ENCODE results near the gene SETDB2. TPM values are rescaled to one million over a fixed set of nuclear protein-coding genes. Genes with fewer than 3 reads are reported as not detected.

SETDB2 gene
- total RNA-seq (24.4 TPM), polyA plus RNA-seq (10 to 100 TPM; 11.0 to 23.0 (median 14.8) TPM)

- Mint-ChIP-seq H3K27ac (peak within 1 kb of the TSS; percentile 95 to 100 (median 100)), H3K4me3 (peak within 1 kb of the TSS; percentile 92 to 99 (median 95)), H3K27me3 (peaks cover 4% of the 10 kb centered on the region), H3K9me3 (peaks cover 0 to 3% (median 0%) of the 10 kb centered on the region in 7 donors), H3K36me3 (peaks cover 3% of the 10 kb centered on the region), H3K4me1 (peaks cover 9 to 56% (median 32%) of the 10 kb centered on the region in 4 donors)
- DNase-seq (peak; percentile 98 to 100 (median 100)), ATAC-seq (ENCODE audit: low read depth in 2 of 2) (peak; percentile 92 to 95)
- no peaks in the 10 kb centered on the region for H3K9me3 ChIP-seq (ENCODE audit: control insufficient read depth in 2 of 2, low read length in 2 of 2)
- peak within 1 kb of the TSS; percentile 93 for H3K4me3 ChIP-seq (ENCODE audit: low read depth, low read length)
- H3K27ac ChIP-seq (ENCODE audit: insufficient read depth, low read length, poor library complexity, severe bottlenecking): peak within 1 kb of the TSS; percentile 96
- H3K36me3 ChIP-seq (ENCODE audit: control insufficient read depth, insufficient read depth, low read length): no peaks in the 10 kb centered on the region
- no peaks in the 10 kb centered on the region for H3K27me3 ChIP-seq (ENCODE audit: control insufficient read depth, insufficient read depth, low read length)
- peaks cover 41% of the 10 kb centered on the region for H3K4me1 ChIP-seq (ENCODE audit: control insufficient read depth, insufficient read depth, low read length, poor library complexity, severe bottlenecking)
Measured at GRCh38 chr13:49443704-49444523, at the start of gene SETDB2, which contains the start of gene CAB39L. Gene SETDB2 (plus strand): TSS chr13:49444274. CDS start chr13:49451894, 7,620 bp downstream. Gene CAB39L (minus strand): TSS chr13:49444064. CDS start chr13:49382910, 61,154 bp downstream.

DNA sequence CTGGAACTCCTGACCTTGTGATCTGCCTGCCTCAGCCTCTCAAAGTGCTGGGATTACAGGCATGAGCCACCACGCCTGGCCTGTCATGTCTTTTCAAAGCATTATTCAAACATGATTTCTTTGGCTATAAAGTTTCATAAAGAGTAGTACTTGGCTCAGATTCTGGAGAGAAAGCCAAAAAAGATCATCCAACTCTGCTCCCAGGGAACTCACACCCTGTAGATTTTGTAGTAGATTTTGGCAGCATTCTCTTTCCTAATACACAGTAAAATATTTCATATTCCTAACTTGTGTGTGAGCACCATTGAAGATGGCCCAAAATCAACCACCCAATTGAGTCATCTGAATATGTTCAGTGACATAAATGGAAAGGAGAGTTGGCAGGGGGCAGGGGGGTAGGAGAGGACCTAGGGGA lies 48.6 kb upstream of the SETDB2 start:
- Histone ChIP-seq H3K4me3 (ENCODE audit: low read depth, low read length) (no peak overlapping the region), H3K4me1 (ENCODE audit: control insufficient read depth, insufficient read depth, low read length, poor library complexity, severe bottlenecking) (no peaks in the 10 kb centered on the region), H3K36me3 (ENCODE audit: control insufficient read depth, insufficient read depth, low read length) (no peaks in the 10 kb centered on the region), H3K9me3 (ENCODE audit: control insufficient read depth in 2 of 2, low read length in 2 of 2) (no peaks in the 10 kb centered on the region), H3K27me3 (ENCODE audit: control insufficient read depth, insufficient read depth, low read length) (no peaks in the 10 kb centered on the region), H3K27ac (ENCODE audit: insufficient read depth, low read length, poor library complexity, severe bottlenecking) (no peak overlapping the region)
- no peaks in the 10 kb centered on the region for H3K4me1 Mint-ChIP-seq
- peaks cover 0 to 2% (median 0%) of the 10 kb centered on the region in 7 donors for H3K9me3 Mint-ChIP-seq
- H3K36me3 Mint-ChIP-seq: peaks cover 3% of the 10 kb centered on the region
- DNase-seq: no peak
- no peaks in the 10 kb centered on the region for H3K27me3 Mint-ChIP-seq
- no peak overlapping the region for H3K27ac Mint-ChIP-seq
- no peak overlapping the region for H3K4me3 Mint-ChIP-seq
- ATAC-seq (ENCODE audit: low read depth in 2 of 2): no peak

DNA sequence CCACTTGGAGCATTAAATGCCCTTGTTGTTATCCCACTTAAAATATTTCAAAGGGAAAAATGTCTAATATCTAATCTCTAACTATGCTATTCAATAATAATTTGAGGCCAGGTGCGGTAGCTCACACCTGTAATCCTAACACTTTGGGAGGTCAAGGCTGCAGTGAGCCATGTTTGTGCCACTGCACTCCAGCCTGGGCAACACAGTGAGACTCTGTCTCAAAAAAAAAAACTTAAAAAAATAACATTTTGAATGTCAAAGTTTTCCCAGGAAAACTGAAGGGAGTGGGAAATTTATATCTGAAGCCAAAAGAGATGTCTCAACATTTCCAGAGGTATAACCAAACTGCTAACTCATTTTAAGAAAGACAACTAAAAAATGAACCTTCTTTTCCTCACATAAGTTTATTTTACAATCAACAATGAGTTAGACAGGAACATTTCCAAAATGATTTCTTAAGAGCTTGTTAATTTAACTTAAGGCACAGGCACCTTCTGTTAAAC lies 48.1 kb upstream of the SETDB2 start:
- ATAC-seq (ENCODE audit: low read depth in 2 of 2): no peak

GRCh38 chr13:49399801-49400472 lies 44.1 kb upstream of the SETDB2 start:
- H3K4me1 Mint-ChIP-seq: no peaks in the 10 kb centered on the region
- no peaks in the 10 kb centered on the region for H3K27me3 ChIP-seq (ENCODE audit: control insufficient read depth, insufficient read depth, low read length)
- ATAC-seq (ENCODE audit: low read depth in 2 of 2): no peak

More for the DNA sequence above, 48.1 kb upstream of the SETDB2 start:
- no peak for DNase-seq
- no peaks in the 10 kb centered on the region for H3K9me3 ChIP-seq (ENCODE audit: control insufficient read depth in 2 of 2, low read length in 2 of 2)
- peaks cover 0 to 1% (median 0%) of the 10 kb centered on the region in 7 donors for H3K9me3 Mint-ChIP-seq
- H3K4me3 Mint-ChIP-seq: no peak overlapping the region
- no peaks in the 10 kb centered on the region for H3K36me3 ChIP-seq (ENCODE audit: control insufficient read depth, insufficient read depth, low read length)
- H3K4me1 ChIP-seq (ENCODE audit: control insufficient read depth, insufficient read depth, low read length, poor library complexity, severe bottlenecking): no peaks in the 10 kb centered on the region
- no peaks in the 10 kb centered on the region for H3K4me1 Mint-ChIP-seq
- H3K27me3 Mint-ChIP-seq: no peaks in the 10 kb centered on the region
- no peak overlapping the region for H3K27ac Mint-ChIP-seq
- peaks cover 3% of the 10 kb centered on the region for H3K36me3 Mint-ChIP-seq
- no peak overlapping the region for H3K27ac ChIP-seq (ENCODE audit: insufficient read depth, low read length, poor library complexity, severe bottlenecking)
- H3K4me3 ChIP-seq (ENCODE audit: low read depth, low read length): no peak overlapping the region
- no peaks in the 10 kb centered on the region for H3K27me3 ChIP-seq (ENCODE audit: control insufficient read depth, insufficient read depth, low read length)

DNA sequence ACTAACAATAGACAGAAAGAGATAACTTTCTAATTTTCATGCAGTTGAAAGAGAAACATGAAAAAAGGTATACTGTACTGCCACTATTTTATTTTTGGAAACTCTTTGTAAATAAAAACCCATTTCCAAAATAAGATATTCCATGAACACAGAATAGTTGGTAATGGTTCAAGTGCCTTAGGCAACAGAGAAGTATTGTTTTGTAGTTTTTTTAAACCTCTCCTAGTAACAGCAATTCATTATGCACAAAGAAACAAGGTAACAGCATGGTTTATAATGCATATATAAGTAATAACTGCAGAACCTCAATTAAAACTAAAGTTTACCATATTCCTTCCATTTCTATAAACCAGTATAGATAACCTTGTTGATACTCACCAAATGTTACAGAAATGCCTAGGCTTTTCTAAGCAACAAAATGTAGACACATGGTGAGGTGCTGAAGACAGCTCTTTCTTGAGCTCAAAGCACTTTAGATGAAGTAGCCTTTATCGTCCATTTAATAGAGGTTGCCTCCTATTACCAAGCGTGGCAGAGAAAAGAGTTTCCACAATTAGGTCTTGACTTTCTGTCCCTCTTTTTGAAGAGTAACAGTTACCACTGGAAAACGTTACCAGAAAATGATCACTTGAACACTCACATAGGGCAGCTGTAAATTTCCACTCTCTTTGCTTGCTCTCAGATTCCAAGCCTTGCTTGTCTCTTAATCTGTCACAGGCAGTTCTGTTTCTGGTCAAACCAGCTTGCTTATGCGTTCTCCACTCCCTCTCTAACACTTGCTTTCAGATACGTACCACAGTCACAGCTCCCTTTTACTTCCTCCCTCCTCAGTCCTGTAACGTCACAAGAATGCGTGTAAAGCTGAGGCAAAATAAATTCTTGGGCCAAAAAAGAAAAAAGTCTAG lies 43.1 kb upstream of the SETDB2 start:
- no peaks in the 10 kb centered on the region for H3K27me3 Mint-ChIP-seq
- no peak overlapping the region for H3K27ac ChIP-seq (ENCODE audit: insufficient read depth, low read length, poor library complexity, severe bottlenecking)
- H3K9me3 Mint-ChIP-seq: peaks cover 0 to 27% (median 13%) of the 10 kb centered on the region in 7 donors
- peaks cover 7 to 18% of the 10 kb centered on the region in 2 experiments for H3K9me3 ChIP-seq (ENCODE audit: control insufficient read depth in 2 of 2, low read length in 2 of 2)
- H3K4me3 ChIP-seq (ENCODE audit: low read depth, low read length): no peak overlapping the region
- H3K27ac Mint-ChIP-seq: no peak overlapping the region
- no peaks in the 10 kb centered on the region for H3K36me3 ChIP-seq (ENCODE audit: control insufficient read depth, insufficient read depth, low read length)
- ATAC-seq (ENCODE audit: low read depth in 2 of 2): no peak
- peaks cover 5% of the 10 kb centered on the region for H3K36me3 Mint-ChIP-seq
- no peak for DNase-seq
- no peaks in the 10 kb centered on the region for H3K4me1 Mint-ChIP-seq
- no peaks in the 10 kb centered on the region for H3K4me1 ChIP-seq (ENCODE audit: control insufficient read depth, insufficient read depth, low read length, poor library complexity, severe bottlenecking)
- no peaks in the 10 kb centered on the region for H3K27me3 ChIP-seq (ENCODE audit: control insufficient read depth, insufficient read depth, low read length)
- no peak overlapping the region for H3K4me3 Mint-ChIP-seq

More at GRCh38 chr13:49399801-49400472, 44.1 kb upstream of the SETDB2 start:
- Mint-ChIP-seq H3K27ac (no peak overlapping the region), H3K27me3 (no peaks in the 10 kb centered on the region), H3K9me3 (peaks cover 0 to 17% (median 10%) of the 10 kb centered on the region in 7 donors), H3K4me3 (no peak overlapping the region), H3K36me3 (peaks cover 2% of the 10 kb centered on the region)
- Histone ChIP-seq H3K9me3 (ENCODE audit: control insufficient read depth in 2 of 2, low read length in 2 of 2) (peaks cover 6 to 12% of the 10 kb centered on the region in 2 experiments), H3K4me1 (ENCODE audit: control insufficient read depth, insufficient read depth, low read length, poor library complexity, severe bottlenecking) (no peaks in the 10 kb centered on the region), H3K4me3 (ENCODE audit: low read depth, low read length) (no peak overlapping the region), H3K27ac (ENCODE audit: insufficient read depth, low read length, poor library complexity, severe bottlenecking) (no peak overlapping the region), H3K36me3 (ENCODE audit: control insufficient read depth, insufficient read depth, low read length) (no peaks in the 10 kb centered on the region)
- no peak for DNase-seq

GRCh38 chr13:49403996-49404702 lies 39.9 kb upstream of the SETDB2 start:
- Mint-ChIP-seq H3K27ac (no peak overlapping the region), H3K36me3 (peaks cover 8% of the 10 kb centered on the region), H3K9me3 (peaks cover 0 to 27% (median 14%) of the 10 kb centered on the region in 7 donors), H3K4me3 (no peak overlapping the region), H3K4me1 (peaks cover 0 to 3% (median under 1%) of the 10 kb centered on the region in 4 donors), H3K27me3 (no peaks in the 10 kb centered on the region)
- Histone ChIP-seq H3K36me3 (ENCODE audit: control insufficient read depth, insufficient read depth, low read length) (no peaks in the 10 kb centered on the region), H3K4me1 (ENCODE audit: control insufficient read depth, insufficient read depth, low read length, poor library complexity, severe bottlenecking) (no peaks in the 10 kb centered on the region), H3K4me3 (ENCODE audit: low read depth, low read length) (no peak overlapping the region), H3K27me3 (ENCODE audit: control insufficient read depth, insufficient read depth, low read length) (no peaks in the 10 kb centered on the region), H3K9me3 (ENCODE audit: control insufficient read depth in 2 of 2, low read length in 2 of 2) (peaks cover 7 to 18% of the 10 kb centered on the region in 2 experiments), H3K27ac (ENCODE audit: insufficient read depth, low read length, poor library complexity, severe bottlenecking) (no peak overlapping the region)
- ATAC-seq (ENCODE audit: low read depth in 2 of 2): no peak
- DNase-seq: no peak
